Muscle of leg (tissue), 11 donors: Measurements from ENCODE around the gene ZCCHC8. TPM values are rescaled to one million over a fixed set of nuclear protein-coding genes. Genes with fewer than 3 reads are reported as not detected.
A peak's percentile ranks its signal among the peaks of the same experiment; 100 is the strongest.
"Not testable (repeated sequence)": the region's sequence is repeated elsewhere in the genome, so short reads cannot be mapped to it uniquely, and the experiment has no call there.

Source experiments
- DNase-seq: peaks from one replicate; pipeline ENCODE4 v3.0.0; 2013
- H3K27ac ChIP-seq: one replicate; pipeline ENCODE4 v1.5.1; 2013; ENCODE audit warnings: mild to moderate bottlenecking, low read length, control low read depth
- H3K27me3 ChIP-seq: one replicate; pipeline ENCODE4 v1.6.1; 2013; ENCODE audit warnings: low read length; ENCODE audit not compliant: control insufficient read depth, insufficient read depth
- H3K36me3 ChIP-seq: one replicate; pipeline ENCODE4 v1.6.1; 2013; ENCODE audit warnings: low read length; ENCODE audit not compliant: control insufficient read depth, insufficient read depth
- H3K4me1 ChIP-seq: one replicate; pipeline ENCODE4 v1.6.1; 2013; ENCODE audit warnings: low read length; ENCODE audit not compliant: control insufficient read depth, insufficient read depth
- H3K4me3 ChIP-seq: one replicate; pipeline ENCODE4 v1.5.1; 2013; ENCODE audit warnings: low read length, control low read depth
- H3K9me3 ChIP-seq: replicated peaks from 2 replicates; pipeline ENCODE4 v1.6.1; 2013; ENCODE audit warnings: low read depth, low read length; ENCODE audit not compliant: control insufficient read depth
- WGBS: methylation state at CpG from one replicate; pipeline ENCODE4 v1.1.5; 2013; ENCODE audit warnings: missing lambda C conversion rate; ENCODE audit not compliant: insufficient coverage; 5-methylcytosine and 5-hydroxymethylcytosine counted together
- polyA plus RNA-seq, 8 donors: library from polyadenylated mRNA; unstranded; fragments of 120-200 nt; gene quantifications; one replicate each; pipeline versions ENCODE4 v1.2.1 to v1.2.3, GENCODE V29; 2013; ENCODE audit warnings: inconsistent platforms in 1 of 8, low replicate concordance in 1 of 8; ENCODE audit not compliant: insufficient read length in 8 of 8, insufficient read depth in 1 of 8
- total RNA-seq: library from RNA; stranded (reverse); fragments of 120-200 nt; gene quantifications from one replicate; pipeline ENCODE4 v1.2.4, GENCODE V29; 2013

Gene ZCCHC8
- total and polyA plus RNA-seq, 9 donors, result 20.7 to 28.0 (median 22.1) TPM

GRCh38 chr12:122437656-122438121, 63.0 kb downstream of the ZCCHC8 start:
- DNase-seq, result peak; percentile 72
- Histone ChIP-seq H3K36me3 (no peaks in the 10 kb centered on the region), H3K27me3 (no peaks in the 10 kb centered on the region), H3K27ac (no peak overlapping the region), H3K4me1 (peaks cover 9% of the 10 kb centered on the region), H3K4me3 (no peak overlapping the region), H3K9me3 (no peaks in the 10 kb centered on the region)
- WGBS, result 20% methylated on average over 1 of the region's 8 CpGs

DNA sequence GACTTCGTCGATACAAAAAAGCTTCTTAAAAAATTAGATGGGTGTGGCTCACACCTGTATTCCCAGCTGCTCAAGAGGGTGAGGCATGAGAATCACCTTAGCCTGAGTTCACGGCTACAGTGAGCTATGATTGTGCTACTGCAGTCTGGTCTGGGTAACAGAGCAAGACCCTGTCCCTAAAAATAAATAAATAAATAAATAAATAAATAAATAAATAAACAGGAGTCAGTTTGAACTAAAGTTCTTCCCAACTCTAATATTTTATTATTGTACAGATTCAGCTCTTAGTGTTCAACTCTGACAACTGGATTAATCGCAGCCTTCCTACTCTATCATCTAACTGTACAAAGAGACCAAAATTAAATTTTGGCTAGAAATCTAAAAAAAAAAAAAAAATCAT, 65.5 kb downstream of the ZCCHC8 start:
- WGBS, result 80% methylated on average over 2 of the region's 4 CpGs
- Histone ChIP-seq H3K4me1 (peaks cover 9% of the 10 kb centered on the region), H3K4me3 (no peak overlapping the region), H3K9me3 (no peaks in the 10 kb centered on the region), H3K27me3 (no peaks in the 10 kb centered on the region), H3K36me3 (no peaks in the 10 kb centered on the region), H3K27ac (no peak overlapping the region)
- DNase-seq, result no peak

- not testable (repeated sequence) for H3K27me3 ChIP-seq, H3K27ac ChIP-seq, H3K9me3 ChIP-seq, H3K4me1 ChIP-seq, H3K36me3 ChIP-seq, H3K4me3 ChIP-seq, DNase-seq
- 97% methylated on average over 5 of the region's 5 CpGs for WGBS
Observed at GRCh38 chr12:122429043-122429442, 71.7 kb downstream of the ZCCHC8 start.

DNA sequence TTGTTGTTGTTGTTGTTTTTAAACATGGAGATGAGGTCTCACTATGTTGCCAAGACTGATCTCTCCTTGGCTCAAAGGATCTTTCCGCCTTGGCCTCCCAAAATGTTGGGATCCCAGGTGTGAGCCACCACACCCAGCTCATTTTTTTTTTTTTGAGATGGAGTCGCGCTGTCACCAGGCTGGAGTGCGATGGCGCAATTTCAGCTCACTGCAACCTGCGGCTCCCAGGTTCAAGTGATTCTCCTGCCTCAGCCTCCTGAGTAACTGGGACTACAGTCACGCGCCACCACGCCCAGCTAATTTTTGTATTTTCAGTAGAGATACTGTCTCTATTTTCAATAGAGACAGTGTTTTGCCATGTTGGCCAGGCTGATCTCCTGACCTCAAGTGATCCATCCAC, 73.3 kb downstream of the ZCCHC8 start:
- H3K27ac ChIP-seq, result no peak overlapping the region
- H3K4me3 ChIP-seq, result no peak overlapping the region
- DNase-seq, result no peak
- H3K27me3 ChIP-seq, result no peaks in the 10 kb centered on the region
- no peaks in the 10 kb centered on the region for H3K9me3 ChIP-seq
- peaks cover 12% of the 10 kb centered on the region for H3K4me1 ChIP-seq
- no peaks in the 10 kb centered on the region for H3K36me3 ChIP-seq
- WGBS, result 100% methylated on average over 1 of the region's 9 CpGs

DNA sequence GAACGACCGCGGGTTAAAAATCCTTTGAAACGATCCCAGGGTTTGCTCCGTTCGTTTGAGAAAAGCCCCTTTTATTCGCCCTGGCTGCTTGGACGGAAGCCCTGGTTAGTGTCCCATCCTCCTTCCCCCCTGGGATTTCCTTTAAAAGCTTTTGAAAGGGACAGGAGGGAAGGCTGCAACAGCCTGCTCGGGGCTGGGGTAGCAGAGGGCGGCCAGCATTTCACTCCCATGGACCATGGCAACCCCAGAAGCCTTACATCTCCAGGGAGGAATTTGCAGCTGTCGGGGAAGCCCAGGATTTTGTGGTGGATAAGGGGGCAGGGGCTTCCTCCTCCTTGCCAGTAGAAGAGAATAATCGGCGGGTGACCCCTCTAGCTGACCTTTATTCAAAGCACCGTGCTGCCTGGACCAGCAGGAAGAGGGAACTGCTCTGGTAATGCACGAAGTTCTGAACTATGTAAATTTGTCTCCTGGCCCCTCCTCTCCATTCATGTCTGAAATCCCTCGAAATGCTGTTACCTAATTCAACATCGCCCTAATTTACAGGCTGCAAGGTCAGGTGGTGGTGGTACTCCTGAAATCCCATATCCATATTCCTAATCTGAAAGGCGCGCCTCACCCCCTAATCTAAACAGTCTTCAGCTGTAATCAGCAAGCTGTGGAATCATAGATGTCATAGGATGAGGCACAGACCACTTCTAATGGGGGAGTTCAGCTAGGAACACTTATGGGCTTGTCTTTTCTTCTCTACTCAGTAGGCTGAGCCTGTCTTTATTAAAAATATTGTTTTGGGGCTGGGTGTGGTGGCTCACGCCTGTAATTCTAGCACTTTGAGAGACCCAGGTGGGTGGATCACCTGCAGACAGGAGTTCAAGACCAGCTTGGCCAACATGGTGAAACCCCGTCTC, 77.2 kb downstream of the ZCCHC8 start:
- DNase-seq, result peak; percentile 66

DNA sequence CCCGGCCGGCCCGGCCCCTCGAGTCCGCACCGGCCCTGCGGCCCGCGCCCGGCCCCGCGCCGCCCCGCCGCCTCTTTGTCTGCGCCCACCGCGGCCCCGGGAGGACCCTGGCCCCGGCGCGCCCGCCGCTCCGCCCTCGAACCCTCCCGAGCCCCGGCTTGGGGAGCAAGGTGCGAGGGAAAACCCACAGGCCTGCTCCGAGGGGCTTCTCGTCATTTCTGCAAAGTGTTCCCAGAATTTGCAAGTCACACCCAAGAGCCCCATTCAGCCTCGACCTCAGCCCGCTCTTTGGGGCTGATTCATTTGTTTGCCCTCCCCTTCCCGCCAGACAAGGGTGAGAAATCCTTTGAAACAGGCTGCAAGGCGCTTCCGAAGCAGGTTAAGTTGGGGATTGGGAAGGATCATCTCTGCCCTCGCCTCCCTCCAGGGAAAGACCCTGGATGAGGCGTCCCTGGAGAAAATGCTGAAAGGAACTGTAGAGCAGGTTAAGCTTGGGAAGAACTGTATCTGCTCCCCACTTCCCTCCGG, 77.9 kb downstream of the ZCCHC8 start:
- peak; percentile 45 for DNase-seq
- Histone ChIP-seq H3K36me3 (no peaks in the 10 kb centered on the region), H3K27ac (peak overlapping the region; percentile 88), H3K4me3 (peak overlapping the region; percentile 63), H3K27me3 (no peaks in the 10 kb centered on the region), H3K4me1 (peaks cover 23% of the 10 kb centered on the region), H3K9me3 (no peaks in the 10 kb centered on the region)
- under 1% methylated on average over 24 of the region's 39 CpGs for WGBS

More for the DNA sequence above, 77.2 kb downstream of the ZCCHC8 start:
- 0% methylated on average over 8 of the region's 21 CpGs for WGBS
- Histone ChIP-seq H3K27me3 (no peaks in the 10 kb centered on the region), H3K4me3 (peak overlapping the region; percentile 63), H3K36me3 (no peaks in the 10 kb centered on the region), H3K4me1 (peaks cover 23% of the 10 kb centered on the region), H3K9me3 (no peaks in the 10 kb centered on the region), H3K27ac (peak overlapping the region; percentile 88)

GRCh38 chr12:122421821-122422729, 78.7 kb downstream of the ZCCHC8 start, which contains the start of gene CLIP1:
Gene CLIP1, minus strand, starts transcription at chr12:122422669. Its CDS starts 42,217 bp downstream, at chr12:122380452.
- Histone ChIP-seq H3K36me3 (no peaks in the 10 kb centered on the region), H3K9me3 (no peaks in the 10 kb centered on the region), H3K4me3 (peak within 1 kb of the TSS; percentile 85), H3K27me3 (no peaks in the 10 kb centered on the region), H3K27ac (peak within 1 kb of the TSS; percentile 98), H3K4me1 (peaks cover 23% of the 10 kb centered on the region)
- under 1% methylated on average over 111 of the region's 118 CpGs for WGBS
- DNase-seq, result peak; percentile 81

Other genes with a start within 250 kb of the ZCCHC8 start
- gene VPS33A, start 234.4 kb downstream of the ZCCHC8 start, total RNA-seq, result 14.0 TPM
- 10 to 100 TPM in 7 of 8 donors, 1 to 10 TPM in 1; 9.0 to 14.4 (median 11.7) TPM for gene VPS33A, start 234.4 kb downstream of the ZCCHC8 start, polyA plus RNA-seq
- gene CLIP1, start 78.3 kb downstream of the ZCCHC8 start, total RNA-seq, result 19.8 TPM
- 10 to 100 TPM; 16.6 to 28.3 (median 20.7) TPM for gene CLIP1, start 78.3 kb downstream of the ZCCHC8 start, polyA plus RNA-seq
- 62.1 TPM for gene RSRC2, start 26.0 kb upstream of the ZCCHC8 start, total RNA-seq
- gene RSRC2, start 26.0 kb upstream of the ZCCHC8 start, polyA plus RNA-seq, result 100 to 1,000 TPM; 100 to 124 (median 111) TPM
- 20.6 TPM for gene KNTC1, start 26.3 kb upstream of the ZCCHC8 start, total RNA-seq
- gene KNTC1, start 26.3 kb upstream of the ZCCHC8 start, polyA plus RNA-seq, result 10 to 100 TPM; 13.8 to 27.7 (median 18.1) TPM
- gene HCAR2, start 202.4 kb upstream of the ZCCHC8 start, total RNA-seq, result not detected
- gene HCAR2, start 202.4 kb upstream of the ZCCHC8 start, polyA plus RNA-seq, result 1 to 10 TPM in 1 of 8 donors, under 1 TPM in 5, not detected in 2; 0.06 to 1.7 (median 0.17) TPM
- not detected for gene HCAR3, start 215.9 kb upstream of the ZCCHC8 start, total RNA-seq
- under 1 TPM in 3 of 8 donors, not detected in 5; 0.12 to 0.97 (median 0.34) TPM for gene HCAR3, start 215.9 kb upstream of the ZCCHC8 start, polyA plus RNA-seq
- 0.09 TPM for gene HCAR1, start 229.9 kb upstream of the ZCCHC8 start, total RNA-seq
- gene HCAR1, start 229.9 kb upstream of the ZCCHC8 start, polyA plus RNA-seq, result under 1 TPM; 0.07 to 0.27 (median 0.13) TPM